ENCODE measurements around the gene PRKCZ.

The PRKCZ gene

GRCh38 chr1:2192031-2192995 lies 142.1 kb downstream of the PRKCZ start:
- DNase-seq (ENCODE audit: low read depth in 1 of 2, low spot score in 1 of 2), result no peak

- DNase-seq (ENCODE audit: low read depth in 1 of 2, low spot score in 1 of 2), result no peak
Measured at GRCh38 chr1:2193514-2194281, 143.5 kb downstream of the PRKCZ start.

- peak; percentile 46 to 66 for DNase-seq (ENCODE audit: low read depth in 1 of 2, low spot score in 1 of 2)
Measured at GRCh38 chr1:2194319-2194897, 144.2 kb downstream of the PRKCZ start, which contains the start of gene FAAP20. Gene FAAP20 (minus strand): TSS chr1:2194772. CDS start chr1:2194749, 23 bp downstream.

GRCh38 chr1:2194898-2195673 lies 144.9 kb downstream of the PRKCZ start:
- DNase-seq (ENCODE audit: low read depth in 1 of 2, low spot score in 1 of 2), result peak; percentile 72 to 80

- no peak for DNase-seq (ENCODE audit: low read depth in 1 of 2, low spot score in 1 of 2)
Measured at GRCh38 chr1:2195785-2196184, 145.6 kb downstream of the PRKCZ start.

GRCh38 chr1:2196901-2197638 lies 146.9 kb downstream of the PRKCZ start:
- DNase-seq (ENCODE audit: low read depth in 1 of 2, low spot score in 1 of 2), result no peak

- no peak for DNase-seq (ENCODE audit: low read depth in 1 of 2, low spot score in 1 of 2)
Measured at GRCh38 chr1:2197707-2198165, 147.5 kb downstream of the PRKCZ start.

- DNase-seq (ENCODE audit: low read depth in 1 of 2, low spot score in 1 of 2), result no peak
Measured at GRCh38 chr1:2198571-2198970, 148.4 kb downstream of the PRKCZ start.

GRCh38 chr1:2199042-2199810 lies 149.0 kb downstream of the PRKCZ start:
- DNase-seq (ENCODE audit: low read depth in 1 of 2, low spot score in 1 of 2), result peak; percentile 56 to 66

GRCh38 chr1:2200308-2200943 lies 150.2 kb downstream of the PRKCZ start:
- DNase-seq (ENCODE audit: low read depth in 1 of 2, low spot score in 1 of 2), result no peak

GRCh38 chr1:2201062-2201461 lies 150.9 kb downstream of the PRKCZ start:
- no peak for DNase-seq (ENCODE audit: low read depth in 1 of 2, low spot score in 1 of 2)

GRCh38 chr1:2202008-2202575 lies 151.9 kb downstream of the PRKCZ start:
- DNase-seq (ENCODE audit: low read depth in 1 of 2, low spot score in 1 of 2), result no peak

GRCh38 chr1:2202843-2203601 lies 152.8 kb downstream of the PRKCZ start:
- no peak for DNase-seq (ENCODE audit: low read depth in 1 of 2, low spot score in 1 of 2)

- DNase-seq (ENCODE audit: low read depth in 1 of 2, low spot score in 1 of 2), result no peak
Measured at GRCh38 chr1:2203671-2204414, 153.6 kb downstream of the PRKCZ start.

GRCh38 chr1:2204415-2205190 lies 154.4 kb downstream of the PRKCZ start:
- no peak for DNase-seq (ENCODE audit: low read depth in 1 of 2, low spot score in 1 of 2)

Measured in activated T-helper 1 cell treated with anti-CD3 and anti-CD28 coated beads, Interleukin-2, amount 50 U/mL, for 16 hours (primary cell).